Stomach (tissue), 9 donors: ENCODE results near the gene SHD. TPM values are rescaled to one million over a fixed set of nuclear protein-coding genes. Genes with fewer than 3 reads are reported as not detected.
A peak's percentile ranks its signal among the peaks of the same experiment; 100 is the strongest.
"Not testable (repeated sequence)": the region's sequence is repeated elsewhere in the genome, so short reads cannot be mapped to it uniquely, and the experiment has no call there.

Experiments
- DNase-seq, 2 donors: peaks; one replicate each; pipeline versions ENCODE4 v3.0.0 to v3.0.0-alpha.2; 2013 to 2019
- H3K27ac ChIP-seq, 5 donors: fragments of 200-600 bp in 4 of 5; sonication (generic) in 4 of 5; one replicate each; pipeline ENCODE4 v1.5.1; 2013 to 2019; ENCODE audit warnings: mild to moderate bottlenecking in 1 of 5, moderate library complexity in 1 of 5
- H3K27me3 ChIP-seq, 3 donors: fragments of 200-600 bp; sonication (generic); one replicate each; pipeline ENCODE4 v1.5.1; 2017 to 2019; ENCODE audit warnings: mixed run types in 1 of 3
- H3K36me3 ChIP-seq, 4 donors: fragments of 200-600 bp; sonication (generic); 1 replicate in 3 of 4; 2 replicates in 1 of 4; pipeline ENCODE4 v1.5.1; 2016 to 2019
- H3K4me1 ChIP-seq, 4 donors: fragments of 200-600 bp; sonication (generic); one replicate each; pipeline ENCODE4 v1.5.1; 2016 to 2019
- H3K4me3 ChIP-seq, 4 donors: fragments of 200-600 bp; sonication (generic) in 3 of 4; one replicate each; pipeline ENCODE4 v1.5.1; 2016 to 2019; ENCODE audit warnings: mild to moderate bottlenecking in 1 of 4
- H3K9me3 ChIP-seq, 4 donors: fragments of 200-600 bp; sonication (generic); one replicate each; pipeline ENCODE4 v1.5.1; 2016 to 2019
- EP300 ChIP-seq: sonication (generic); formaldehyde crosslinking; IDR thresholded peaks from one replicate; pipeline ENCODE4 v1.6.1; 2017; ENCODE audit warnings: antibody characterized with exemption
- POLR2A ChIP-seq, 4 donors: fragments of 450-650 bp; IDR thresholded peaks; one replicate each; pipeline ENCODE4 v1.6.1; 2016; ENCODE audit warnings: antibody characterized with exemption in 4 of 4, control low read depth in 2 of 4, mild to moderate bottlenecking in 1 of 4, moderate library complexity in 1 of 4
- POLR2AphosphoS5 ChIP-seq, 3 donors: sonication (generic); formaldehyde crosslinking; IDR thresholded peaks; one replicate each; pipeline ENCODE4 v1.6.1; 2016; ENCODE audit warnings: antibody characterized with exemption in 3 of 3
- WGBS, 5 donors: extraction: QIAGEN DNeasy Blood & Tissue Kit in 3 of 5; methylation state at CpG; one replicate each; pipeline versions ENCODE4 v1.1.5 to v1.1.7; 2013 to 2018; 5-methylcytosine and 5-hydroxymethylcytosine counted together
- intact Hi-C: fragments of 100-400 bp; cut with DNase I; formaldehyde crosslinking; loops from one replicate; pipeline ENCODE4 v1.15.1; 2023; ENCODE audit warnings: low total_unique reads
- polyA plus RNA-seq, 3 donors: library from polyadenylated mRNA; stranded (reverse); fragments of 200-250 nt; gene quantifications; one replicate each; pipeline ENCODE4 v1.2.3, GENCODE V29; 2013
- total RNA-seq, 5 donors: library from RNA; depleted of rRNA; stranded (reverse); fragments of >200 nt; gene quantifications; one replicate each; pipeline versions ENCODE4 v1.1.0 to v1.2.3, GENCODE V29; 2014 to 2016
- TF ChIP-seq, protein P1 (sequence below), 7 experiments: fragments of 450-650 bp in 4 of 7; fragments of 200-600 bp in 3 of 7; sonication (generic) in 3 of 7; IDR thresholded peaks; one replicate each; pipeline ENCODE4 v1.5.1; 2016 to 2019; ENCODE audit warnings: antibody characterized with exemption in 7 of 7, control low read depth in 2 of 7, mild to moderate bottlenecking in 1 of 7
- donor health status: healthy with polysubstance abuse.
- donor health status: Bipolar disorder and iron deficiency.
- donor health status: healthy.

SHD gene
- total and polyA plus RNA-seq, 8 donors = 7.0 TPM; not detected in 7

- peaks cover 0 to 6% (median 5%) of the 10 kb centered on the region in 4 donors for H3K4me1 ChIP-seq
- intact Hi-C loops = no loop called here
- DNase-seq = no peak
- TF ChIP-seq POLR2A (IDR thresholded peaks at IDR 0.05) (no peak), EP300 (no peak), POLR2AphosphoS5 (IDR thresholded peaks at IDR 0.05) (no peak)
- TF ChIP-seq, protein P1, sequence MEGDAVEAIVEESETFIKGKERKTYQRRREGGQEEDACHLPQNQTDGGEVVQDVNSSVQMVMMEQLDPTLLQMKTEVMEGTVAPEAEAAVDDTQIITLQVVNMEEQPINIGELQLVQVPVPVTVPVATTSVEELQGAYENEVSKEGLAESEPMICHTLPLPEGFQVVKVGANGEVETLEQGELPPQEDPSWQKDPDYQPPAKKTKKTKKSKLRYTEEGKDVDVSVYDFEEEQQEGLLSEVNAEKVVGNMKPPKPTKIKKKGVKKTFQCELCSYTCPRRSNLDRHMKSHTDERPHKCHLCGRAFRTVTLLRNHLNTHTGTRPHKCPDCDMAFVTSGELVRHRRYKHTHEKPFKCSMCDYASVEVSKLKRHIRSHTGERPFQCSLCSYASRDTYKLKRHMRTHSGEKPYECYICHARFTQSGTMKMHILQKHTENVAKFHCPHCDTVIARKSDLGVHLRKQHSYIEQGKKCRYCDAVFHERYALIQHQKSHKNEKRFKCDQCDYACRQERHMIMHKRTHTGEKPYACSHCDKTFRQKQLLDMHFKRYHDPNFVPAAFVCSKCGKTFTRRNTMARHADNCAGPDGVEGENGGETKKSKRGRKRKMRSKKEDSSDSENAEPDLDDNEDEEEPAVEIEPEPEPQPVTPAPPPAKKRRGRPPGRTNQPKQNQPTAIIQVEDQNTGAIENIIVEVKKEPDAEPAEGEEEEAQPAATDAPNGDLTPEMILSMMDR (IDR thresholded peaks at IDR 0.05) = no peak
- H3K9me3 ChIP-seq = peaks cover 0 to 16% (median 13%) of the 10 kb centered on the region in 4 donors
- H3K27me3 ChIP-seq = peaks cover 0 to 3% (median 0%) of the 10 kb centered on the region in 3 donors
- no peaks in the 10 kb centered on the region for H3K36me3 ChIP-seq
- no peak overlapping the region for H3K4me3 ChIP-seq
- no peak overlapping the region for H3K27ac ChIP-seq
- WGBS, 5 donors = 65 to 80% (median 74%) methylated on average over 5 of the region's 5 CpGs
Observed at GRCh38 chr19:4241824-4242430, 37.1 kb upstream of the SHD start.

DNA sequence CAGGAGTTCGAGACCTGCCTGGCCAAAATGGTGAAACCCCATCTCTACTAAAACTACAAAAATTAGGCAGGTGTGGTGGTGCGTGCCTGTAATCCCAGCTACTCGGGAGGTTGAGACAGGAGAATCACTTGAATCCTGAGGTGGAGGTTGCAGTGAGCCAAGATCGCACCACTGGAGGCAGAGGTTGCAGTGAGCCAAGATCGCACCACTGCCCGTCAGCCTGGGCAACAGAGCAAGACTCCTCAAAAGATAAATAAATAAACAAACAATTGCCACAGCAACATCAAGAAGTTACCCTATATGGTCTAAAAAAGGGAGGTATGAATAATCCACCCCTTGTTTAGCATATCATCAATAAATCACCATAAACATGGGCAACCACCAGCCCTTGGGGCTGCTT lies 33.1 kb upstream of the SHD start:
- WGBS, 5 donors = 94 to 98% (median 97%) methylated on average over 6 of the region's 6 CpGs
- intact Hi-C loops, DNase-seq, H3K27me3 ChIP-seq, H3K4me3 ChIP-seq: not testable (repeated sequence)
- H3K4me1 ChIP-seq = peaks cover 9 to 17% (median 15%) of the 10 kb centered on the region in 4 donors
- peak overlapping the region in 1 of 5 donors; percentile 96 for H3K27ac ChIP-seq
- H3K9me3 ChIP-seq = peaks cover 0 to 16% (median 13%) of the 10 kb centered on the region in 4 donors
- H3K36me3 ChIP-seq = peaks cover 24 to 30% (median 25%) of the 10 kb centered on the region in 4 donors

- Histone ChIP-seq H3K27ac (peak within 1 kb of the TSS; percentile 93 to 98 (median 96)), H3K36me3 (peaks cover 34 to 40% (median 35%) of the 10 kb centered on the region in 4 donors), H3K9me3 (peaks cover 0 to 6% (median 4%) of the 10 kb centered on the region in 4 donors), H3K4me3 (peak within 1 kb of the TSS; percentile 43 to 84 (median 54)), H3K4me1 (peaks cover 9 to 17% (median 15%) of the 10 kb centered on the region in 4 donors), H3K27me3 (no peaks in the 10 kb centered on the region)
- 0 to 2% (median 0%) methylated on average over 41 to 45 of the region's 45 CpGs for WGBS, 5 donors
- DNase-seq = peak; percentile 99
- TF ChIP-seq POLR2A (IDR thresholded peaks at IDR 0.05) (no peak), POLR2AphosphoS5 (IDR thresholded peaks at IDR 0.05) (peak; percentile 43 to 69 (median 59)), EP300 (no peak)
- TF ChIP-seq, protein P1 (IDR thresholded peaks at IDR 0.05) = peak in 3 of 7 experiments; percentile 12 to 47 (median 36)
- intact Hi-C loops = no loop called here
Observed at GRCh38 chr19:4246767-4247593, 32.1 kb upstream of the SHD start, which contains the start of gene YJU2. Gene YJU2 (plus strand): TSS chr19:4247080. CDS start chr19:4247147, 67 bp downstream.

GRCh38 chr19:4256563-4256962 lies 22.5 kb upstream of the SHD start:
- no peak overlapping the region for H3K4me3 ChIP-seq
- no peak for DNase-seq
- no peaks in the 10 kb centered on the region for H3K4me1 ChIP-seq
- TF ChIP-seq EP300 (no peak), POLR2A (IDR thresholded peaks at IDR 0.05) (no peak), POLR2AphosphoS5 (IDR thresholded peaks at IDR 0.05) (no peak)
- TF ChIP-seq, protein P1 (IDR thresholded peaks at IDR 0.05) = no peak
- peaks cover 0 to 8% (median 4%) of the 10 kb centered on the region in 4 donors for H3K9me3 ChIP-seq
- no peak overlapping the region for H3K27ac ChIP-seq
- intact Hi-C loops = no loop called here
- H3K36me3 ChIP-seq = peaks cover 76 to 100% (median 100%) of the 10 kb centered on the region in 4 donors
- 96 to 100% (median 99%) methylated on average over 2 to 4 of the region's 4 CpGs for WGBS, 5 donors
- no peaks in the 10 kb centered on the region for H3K27me3 ChIP-seq
